ENCODE data around the gene LGALS8. TPM values are rescaled to one million over a fixed set of nuclear protein-coding genes. Genes with fewer than 3 reads are reported as not detected.

The LGALS8 gene
- total and polyA plus RNA-seq, 2 of the 4 experiments (the other 2 are of a cell fraction) = 41.3 to 57.7 TPM

DNA sequence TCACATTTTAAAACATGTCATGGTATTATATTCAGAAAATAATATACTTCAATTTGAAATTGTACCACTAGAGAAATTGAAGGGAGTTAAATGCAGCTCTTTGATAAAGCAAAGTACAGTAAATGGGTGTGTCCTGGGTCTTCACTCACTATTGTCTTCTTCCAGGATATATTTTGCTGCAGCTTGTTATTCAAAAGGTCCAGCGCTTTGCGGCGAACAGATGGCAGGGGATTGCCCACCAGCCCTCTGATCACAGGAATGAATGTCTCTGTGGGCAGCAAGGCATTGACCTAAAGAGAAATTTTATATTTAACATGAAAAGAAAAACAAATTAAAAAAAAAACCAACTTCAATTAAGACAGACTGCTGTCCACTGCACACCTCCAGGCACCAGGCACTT lies 35.1 kb downstream of the LGALS8 start:
- Histone ChIP-seq H3K9me3 (ENCODE audit: control insufficient read depth, insufficient read depth, low read length) (no peaks in the 10 kb centered on the region), H3K4me3 (ENCODE audit: insufficient read depth, low read depth, low read length) (no peak overlapping the region), H3K4me1 (ENCODE audit: control insufficient read depth, insufficient read depth, low read length) (no peaks in the 10 kb centered on the region), H3K27ac (ENCODE audit: insufficient read depth, low read length) (no peak overlapping the region), H2BK20ac (ENCODE audit: low read depth, low read length) (no peak overlapping the region), H3K56ac (ENCODE audit: extremely low read depth, insufficient read depth, low read length) (no peak overlapping the region), H4K20me1 (ENCODE audit: insufficient read depth, low read length) (no peaks in the 10 kb centered on the region), H3K36me3 (ENCODE audit: control insufficient read depth, insufficient read depth, low read length) (peaks cover 47% of the 10 kb centered on the region), H3K9me1 (ENCODE audit: insufficient read depth, low read length) (no peaks in the 10 kb centered on the region), H2AK5ac (ENCODE audit: low read depth, low read length) (no peak overlapping the region), H3K23ac (ENCODE audit: low read depth, low read length) (no peak overlapping the region), H3K27me3 (ENCODE audit: control insufficient read depth, insufficient read depth, low read length) (no peaks in the 10 kb centered on the region), H3K14ac (replicated peaks; ENCODE audit: low read depth, low read length) (no peak overlapping the region), H4K5ac (ENCODE audit: low read depth, low read length) (no peak overlapping the region), H2AK9ac (replicated peaks; ENCODE audit: low read depth, low read length, poor library complexity) (no peak overlapping the region), H3K18ac (ENCODE audit: low read depth, low read length) (no peak overlapping the region), H4K91ac (ENCODE audit: insufficient read depth, low read depth, low read length) (no peak overlapping the region), H2BK120ac (ENCODE audit: low read depth, low read length) (no peak overlapping the region), H4K8ac (ENCODE audit: low read depth in 2 of 2, low read length in 2 of 2) (no peak overlapping the region), H3K9ac (ENCODE audit: low read depth, low read length) (no peak overlapping the region), H3K4ac (ENCODE audit: low read depth, low read length) (no peak overlapping the region), H3K4me2 (ENCODE audit: low read depth, low read length) (no peak overlapping the region), H2BK15ac (ENCODE audit: low read depth, low read length) (no peak overlapping the region), H2BK5ac (ENCODE audit: low read depth, low read length, poor library complexity, severe bottlenecking) (no peak overlapping the region), H2AFZ (replicated peaks; ENCODE audit: low read length, poor library complexity) (no peak overlapping the region), H3K79me1 (ENCODE audit: low read depth in 1 of 2, low read length in 2 of 2) (peaks cover 0 to 3% of the 10 kb centered on the region in 2 experiments; a peak in 1 of 4 replicates)
- ChIA-PET CTCF (no interaction called here), POLR2A (ENCODE audit: unreplicated experiment) (no interaction called here)
- TF ChIP-seq CHD1 (IDR thresholded peaks at IDR 0.05; ENCODE audit: low read depth, low read length) (no peak), FOS (IDR thresholded peaks at IDR 0.05; ENCODE audit: low read depth, low read length) (no peak), POLR2A (IDR thresholded peaks at IDR 0.05; ENCODE audit: low read depth, low read length) (no peak), MAZ (IDR thresholded peaks at IDR 0.05; ENCODE audit: borderline replicate concordance, low read depth, low read length) (no peak), SMC3 (IDR thresholded peaks at IDR 0.05; ENCODE audit: low read depth, low read length) (no peak), NFE2L2 (IDR thresholded peaks at IDR 0.05; ENCODE audit: low read depth, low read length) (no peak), BHLHE40 (IDR thresholded peaks at IDR 0.05; ENCODE audit: low read depth, low read length) (no peak), ELK1 (IDR thresholded peaks at IDR 0.05; ENCODE audit: borderline replicate concordance, low read depth, low read length) (no peak), MAFK (IDR thresholded peaks at IDR 0.05; ENCODE audit: low read depth, low read length) (no peak), RFX5 (IDR thresholded peaks at IDR 0.05; ENCODE audit: low read depth, low read length) (no peak), RAD21 (IDR thresholded peaks at IDR 0.05; ENCODE audit: low read length) (no peak), CEBPB (IDR thresholded peaks at IDR 0.05; ENCODE audit: low read depth, low read length) (no peak), RCOR1 (IDR thresholded peaks at IDR 0.05; ENCODE audit: insufficient replicate concordance, low read length) (no peak), USF2 (IDR thresholded peaks at IDR 0.05; ENCODE audit: low read depth, low read length) (no peak), MXI1 (IDR thresholded peaks at IDR 0.05; ENCODE audit: borderline replicate concordance, low read depth, low read length) (no peak)
- TF ChIP-seq, protein P1, sequence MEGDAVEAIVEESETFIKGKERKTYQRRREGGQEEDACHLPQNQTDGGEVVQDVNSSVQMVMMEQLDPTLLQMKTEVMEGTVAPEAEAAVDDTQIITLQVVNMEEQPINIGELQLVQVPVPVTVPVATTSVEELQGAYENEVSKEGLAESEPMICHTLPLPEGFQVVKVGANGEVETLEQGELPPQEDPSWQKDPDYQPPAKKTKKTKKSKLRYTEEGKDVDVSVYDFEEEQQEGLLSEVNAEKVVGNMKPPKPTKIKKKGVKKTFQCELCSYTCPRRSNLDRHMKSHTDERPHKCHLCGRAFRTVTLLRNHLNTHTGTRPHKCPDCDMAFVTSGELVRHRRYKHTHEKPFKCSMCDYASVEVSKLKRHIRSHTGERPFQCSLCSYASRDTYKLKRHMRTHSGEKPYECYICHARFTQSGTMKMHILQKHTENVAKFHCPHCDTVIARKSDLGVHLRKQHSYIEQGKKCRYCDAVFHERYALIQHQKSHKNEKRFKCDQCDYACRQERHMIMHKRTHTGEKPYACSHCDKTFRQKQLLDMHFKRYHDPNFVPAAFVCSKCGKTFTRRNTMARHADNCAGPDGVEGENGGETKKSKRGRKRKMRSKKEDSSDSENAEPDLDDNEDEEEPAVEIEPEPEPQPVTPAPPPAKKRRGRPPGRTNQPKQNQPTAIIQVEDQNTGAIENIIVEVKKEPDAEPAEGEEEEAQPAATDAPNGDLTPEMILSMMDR (conservative IDR thresholded peaks at IDR 0.05; ENCODE audit: low read depth, low read length) = no peak
- in situ Hi-C loops (cut with MboI; ENCODE audit: low sequenced_read_pairs) (no loop called here), dilution Hi-C loops (cut with HindIII; ENCODE audit: low sequenced_read_pairs, unreplicated experiment) (no loop called here), intact Hi-C loops (cut with micrococcal nuclease) (no loop called here)
- DNase-seq (no peak), ATAC-seq (ENCODE audit: low read depth) (no peak)
- no CpG with 5 or more reads among the region's 3 CpGs for WGBS, 2 experiments (ENCODE audit: extremely low coverage in 2 of 2, insufficient read length in 1 of 2)
- BruUV-seq (replicated peaks) = no TSS peak

Data from IMR-90 (cell line).